Immature natural killer cell (primary cell): ENCODE results near the gene HAL. TPM values are rescaled to one million over a fixed set of nuclear protein-coding genes. Genes with fewer than 3 reads are reported as not detected.
A peak's percentile ranks its signal among the peaks of the same experiment; 100 is the strongest.

Experiments used
- DNase-seq, 3 donors: peaks; one replicate each; pipeline ENCODE4 v3.0.0; 2022; ENCODE audit warnings: mixed read lengths in 1 of 3
- H3K27ac Mint-ChIP-seq, 6 donors: one replicate each; pipeline ENCODE4 v1.8.0; 2020; ENCODE audit warnings: mixed read lengths in 6 of 6, mild to moderate bottlenecking in 5 of 6, inconsistent platforms in 4 of 6, moderate library complexity in 3 of 6
- H3K27me3 Mint-ChIP-seq, 3 donors: one replicate each; pipeline ENCODE4 v1.8.0; 2020 to 2021; ENCODE audit warnings: low read depth in 3 of 3, mild to moderate bottlenecking in 3 of 3, mixed read lengths in 3 of 3, moderate library complexity in 3 of 3, inconsistent platforms in 1 of 3
- H3K36me3 Mint-ChIP-seq, 3 donors: one replicate each; pipeline ENCODE4 v1.8.0; 2020; ENCODE audit warnings: mixed read lengths in 3 of 3, inconsistent platforms in 2 of 3, mild to moderate bottlenecking in 2 of 3
- H3K4me1 Mint-ChIP-seq, 2 donors: one replicate each; pipeline ENCODE4 v1.8.0; 2020; ENCODE audit warnings: inconsistent platforms in 2 of 2, mild to moderate bottlenecking in 2 of 2, mixed read lengths in 2 of 2, moderate library complexity in 1 of 2
- H3K4me3 Mint-ChIP-seq, 5 donors: one replicate each; pipeline ENCODE4 v1.8.0; 2020; ENCODE audit warnings: mild to moderate bottlenecking in 5 of 5, mixed read lengths in 5 of 5, inconsistent platforms in 3 of 5, moderate library complexity in 3 of 5
- H3K9me3 Mint-ChIP-seq, 6 donors: one replicate each; pipeline ENCODE4 v1.8.0; 2020; ENCODE audit warnings: mild to moderate bottlenecking in 6 of 6, mixed read lengths in 6 of 6, inconsistent platforms in 4 of 6, moderate library complexity in 3 of 6
- polyA plus RNA-seq, 3 donors: library from polyadenylated mRNA; unstranded; fragments of 300-500 nt; fragmentation: Illumina TruSeq; gene quantifications; one replicate each; pipeline ENCODE4 v1.2.3, GENCODE V29; 2021

The HAL gene
- under 1 TPM in 2 of 3 donors, not detected in 1; 0.21 to 0.34 TPM for polyA plus RNA-seq

- Mint-ChIP-seq H3K27me3 (peaks cover 1 to 3% (median 3%) of the 10 kb centered on the region in 3 donors), H3K4me1 (peaks cover 2 to 5% of the 10 kb centered on the region in 2 donors), H3K27ac (no peak within 1 kb of the TSS), H3K4me3 (no peak within 1 kb of the TSS), H3K36me3 (peaks cover 5 to 24% (median 13%) of the 10 kb centered on the region in 3 donors), H3K9me3 (peaks cover 0 to 2% (median 0%) of the 10 kb centered on the region in 6 donors)
- no peak for DNase-seq
Measured at GRCh38 chr12:95996034-95996658, at the start of gene HAL. TSS of gene HAL (minus strand) at chr12:95996344. CDS start at chr12:95995910, 434 bp downstream.

GRCh38 chr12:96045566-96045965, 49.4 kb upstream of the HAL start:
- DNase-seq: peak; percentile 66 to 75 (median 71)
- Mint-ChIP-seq H3K4me1 (peaks cover 47 to 55% of the 10 kb centered on the region in 2 donors), H3K4me3 (peak overlapping the region; percentile 60 to 69 (median 66)), H3K27me3 (peaks cover 0 to 4% (median 2%) of the 10 kb centered on the region in 3 donors), H3K36me3 (peaks cover 0 to 3% (median 0%) of the 10 kb centered on the region in 3 donors), H3K27ac (peak overlapping the region; percentile 77 to 90 (median 80)), H3K9me3 (no peaks in the 10 kb centered on the region)

- Mint-ChIP-seq H3K36me3 (no peaks in the 10 kb centered on the region), H3K9me3 (no peaks in the 10 kb centered on the region), H3K4me1 (peaks cover 47 to 55% of the 10 kb centered on the region in 2 donors), H3K27ac (peak overlapping the region; percentile 61 to 90 (median 80)), H3K27me3 (peaks cover 0 to 5% (median 2%) of the 10 kb centered on the region in 3 donors), H3K4me3 (peak overlapping the region; percentile 44 to 69 (median 60))
- no peak for DNase-seq
Measured at GRCh38 chr12:96044943-96045290, 48.8 kb upstream of the HAL start.

- Mint-ChIP-seq H3K27ac (peak overlapping the region; percentile 63 to 90 (median 80)), H3K4me3 (peak overlapping the region; percentile 50 to 69 (median 60)), H3K36me3 (no peaks in the 10 kb centered on the region), H3K9me3 (no peaks in the 10 kb centered on the region), H3K4me1 (peaks cover 47 to 55% of the 10 kb centered on the region in 2 donors), H3K27me3 (peaks cover 0 to 5% (median 2%) of the 10 kb centered on the region in 3 donors)
- DNase-seq: peak in 2 of 3 donors; percentile 28 to 33
Measured at GRCh38 chr12:96044017-96044942, 48.1 kb upstream of the HAL start.

- no peak overlapping the region for H3K27ac Mint-ChIP-seq
- no peaks in the 10 kb centered on the region for H3K9me3 Mint-ChIP-seq
- H3K36me3 Mint-ChIP-seq: no peaks in the 10 kb centered on the region
- DNase-seq: no peak
- H3K4me1 Mint-ChIP-seq: peaks cover 24 to 30% of the 10 kb centered on the region in 2 donors
- peaks cover 0 to 5% (median 2%) of the 10 kb centered on the region in 3 donors for H3K27me3 Mint-ChIP-seq
- H3K4me3 Mint-ChIP-seq: no peak overlapping the region
Measured at GRCh38 chr12:96041181-96041580, 45.0 kb upstream of the HAL start.

GRCh38 chr12:96040305-96041133, 44.4 kb upstream of the HAL start:
- H3K27ac Mint-ChIP-seq: no peak overlapping the region
- DNase-seq: no peak
- H3K4me3 Mint-ChIP-seq: no peak overlapping the region
- peaks cover 0 to 5% (median under 1%) of the 10 kb centered on the region in 3 donors for H3K27me3 Mint-ChIP-seq
- H3K4me1 Mint-ChIP-seq: peaks cover 19 to 24% of the 10 kb centered on the region in 2 donors
- H3K9me3 Mint-ChIP-seq: no peaks in the 10 kb centered on the region
- no peaks in the 10 kb centered on the region for H3K36me3 Mint-ChIP-seq

GRCh38 chr12:96039516-96039915, 43.4 kb upstream of the HAL start:
- no peak overlapping the region for H3K27ac Mint-ChIP-seq
- peaks cover 0 to 5% (median 0%) of the 10 kb centered on the region in 3 donors for H3K27me3 Mint-ChIP-seq
- no peak for DNase-seq
- H3K4me1 Mint-ChIP-seq: peaks cover 10 to 14% of the 10 kb centered on the region in 2 donors
- H3K9me3 Mint-ChIP-seq: no peaks in the 10 kb centered on the region
- H3K36me3 Mint-ChIP-seq: no peaks in the 10 kb centered on the region
- no peak overlapping the region for H3K4me3 Mint-ChIP-seq

- Mint-ChIP-seq H3K4me3 (no peak overlapping the region), H3K27me3 (peaks cover 0 to 5% (median 0%) of the 10 kb centered on the region in 3 donors), H3K4me1 (peaks cover 5 to 9% of the 10 kb centered on the region in 2 donors), H3K36me3 (no peaks in the 10 kb centered on the region), H3K9me3 (no peaks in the 10 kb centered on the region), H3K27ac (no peak overlapping the region)
- DNase-seq: no peak
Measured at GRCh38 chr12:96036765-96037455, 40.8 kb upstream of the HAL start.

- no peaks in the 10 kb centered on the region for H3K36me3 Mint-ChIP-seq
- no peak within 1 kb of the TSS for H3K27ac Mint-ChIP-seq
- H3K27me3 Mint-ChIP-seq: peaks cover 0 to 3% (median 0%) of the 10 kb centered on the region in 3 donors
- DNase-seq: peak; percentile 96 to 97 (median 97)
- H3K4me1 Mint-ChIP-seq: peaks cover 5 to 9% of the 10 kb centered on the region in 2 donors
- H3K4me3 Mint-ChIP-seq: no peak within 1 kb of the TSS
- H3K9me3 Mint-ChIP-seq: no peaks in the 10 kb centered on the region
Measured at GRCh38 chr12:96035283-96036236, 39.4 kb upstream of the HAL start, which contains the start of gene LTA4H. TSS of gene LTA4H (minus strand) at chr12:96035587. CDS start at chr12:96035519, 68 bp downstream.

- Mint-ChIP-seq H3K36me3 (no peaks in the 10 kb centered on the region), H3K9me3 (no peaks in the 10 kb centered on the region), H3K4me1 (peaks cover 5 to 9% of the 10 kb centered on the region in 2 donors), H3K27ac (no peak overlapping the region), H3K27me3 (no peaks in the 10 kb centered on the region), H3K4me3 (no peak overlapping the region)
- no peak for DNase-seq
Measured at GRCh38 chr12:96034621-96035282, 38.6 kb upstream of the HAL start.

- Mint-ChIP-seq H3K27ac (peak overlapping the region in 2 of 6 donors; percentile 41 to 60), H3K4me1 (peaks cover 5 to 9% of the 10 kb centered on the region in 2 donors), H3K36me3 (no peaks in the 10 kb centered on the region), H3K4me3 (no peak overlapping the region), H3K9me3 (no peaks in the 10 kb centered on the region), H3K27me3 (no peaks in the 10 kb centered on the region)
- no peak for DNase-seq
Measured at GRCh38 chr12:96033549-96034389, 37.6 kb upstream of the HAL start.
